Lower lobe of right lung (tissue), 2 donors: Measurements from ENCODE around the gene RBM4B. TPM values are rescaled to one million over a fixed set of nuclear protein-coding genes. Genes with fewer than 3 reads are reported as not detected.
A peak's percentile ranks its signal among the peaks of the same experiment; 100 is the strongest.

Experiments used
- ATAC-seq, 2 donors: fragments of 200-7000 bp; cut with Tn5 transposase; one replicate each; pipeline ENCODE4 v1.9.1; 2020 to 2022; ENCODE audit warnings: mild to moderate bottlenecking in 2 of 2, moderate library complexity in 2 of 2
- DNase-seq: peaks from one replicate; pipeline ENCODE4 v3.0.0-alpha.2; 2020
- H3K27ac ChIP-seq: fragments of 200-600 bp; one replicate; pipeline ENCODE4 v1.8.0; 2022
- H3K27me3 ChIP-seq: fragments of 200-600 bp; one replicate; pipeline ENCODE4 v1.8.0; 2022; ENCODE audit warnings: low read depth
- H3K36me3 ChIP-seq: fragments of 200-600 bp; one replicate; pipeline ENCODE4 v1.8.0; 2022; ENCODE audit warnings: mild to moderate bottlenecking
- H3K4me1 ChIP-seq: fragments of 200-600 bp; one replicate; pipeline ENCODE4 v1.8.0; 2022
- H3K4me3 ChIP-seq: fragments of 200-600 bp; one replicate; pipeline ENCODE4 v1.8.0; 2022; ENCODE audit warnings: mild to moderate bottlenecking
- H3K9me3 ChIP-seq: fragments of 200-600 bp; one replicate; pipeline ENCODE4 v1.8.0; 2022
- intact Hi-C: fragments of 100-400 bp; cut with DNase I; formaldehyde crosslinking; loops from one replicate; pipeline ENCODE4 v1.11.0; 2022
- total RNA-seq: library from RNA; stranded (reverse); fragmentation: NEBNext Ultra II Directional; extraction: Animal tissue kit (Norgen Biotek cat#: 25700); gene quantifications from one replicate; pipeline ENCODE4 v1.2.1, GENCODE V29; 2021
- TF ChIP-seq, protein P1 (sequence below): fragments of 200-600 bp; IDR thresholded peaks from one replicate; pipeline ENCODE4 v1.8.0; 2022; ENCODE audit warnings: antibody characterized with exemption, mild to moderate bottlenecking
- donor health status: DM: no; HTN: yes; CAD: no; lungs with severe emphysema.

RBM4B gene
- total RNA-seq, 1 donor from 2014 or later, result 17.6 TPM

DNA sequence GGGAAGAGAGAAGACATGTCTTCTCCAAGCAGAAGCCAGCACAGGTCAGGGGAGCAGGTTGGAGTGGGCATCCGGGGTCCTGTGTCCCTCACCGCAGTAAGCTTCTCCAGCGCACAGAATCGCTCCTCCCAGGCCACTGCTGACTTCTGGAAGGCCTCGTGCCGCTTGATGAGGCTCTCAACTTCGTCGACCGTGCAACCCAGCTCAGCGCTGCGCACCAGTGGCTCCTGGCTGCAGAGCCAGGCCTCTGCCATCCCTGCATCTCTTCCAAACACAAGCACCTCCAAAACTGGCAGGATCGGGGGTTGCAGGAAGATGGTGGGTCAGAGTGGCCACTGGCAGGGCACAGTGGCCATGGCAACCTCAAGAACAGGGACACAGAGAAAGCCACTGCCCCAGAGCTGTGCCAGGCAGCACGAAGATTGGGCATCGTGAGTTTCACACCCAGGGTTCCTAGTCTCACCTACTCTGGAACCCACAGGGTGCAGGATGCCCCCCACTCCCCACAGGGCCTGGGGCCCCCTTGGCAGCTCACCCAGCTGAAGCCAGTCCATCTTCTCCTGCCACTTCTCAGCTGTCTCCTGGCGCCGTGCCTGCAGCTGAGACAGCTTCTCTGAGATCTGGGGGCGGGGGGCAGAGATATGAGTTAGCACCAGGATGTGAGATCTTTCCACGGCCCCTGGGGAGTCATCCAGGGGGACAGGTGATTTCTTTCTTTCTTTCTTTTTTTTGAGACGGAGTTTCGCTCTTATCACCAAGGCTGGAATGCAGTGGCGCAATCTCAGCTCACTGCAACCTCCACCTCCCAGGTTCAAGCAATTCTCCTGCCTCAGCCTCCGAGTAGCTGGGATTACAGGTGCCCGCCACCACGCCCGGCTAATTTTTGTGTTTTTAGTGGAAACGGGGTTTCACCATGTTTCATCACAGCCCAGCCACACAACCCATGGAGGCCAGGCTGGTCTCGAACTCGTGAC, 11.2 kb upstream of the RBM4B start:
- DNase-seq (no peak), ATAC-seq (no peak)
- no peak overlapping the region for H3K27ac ChIP-seq
- no peaks in the 10 kb centered on the region for H3K27me3 ChIP-seq
- TF ChIP-seq, protein P1, sequence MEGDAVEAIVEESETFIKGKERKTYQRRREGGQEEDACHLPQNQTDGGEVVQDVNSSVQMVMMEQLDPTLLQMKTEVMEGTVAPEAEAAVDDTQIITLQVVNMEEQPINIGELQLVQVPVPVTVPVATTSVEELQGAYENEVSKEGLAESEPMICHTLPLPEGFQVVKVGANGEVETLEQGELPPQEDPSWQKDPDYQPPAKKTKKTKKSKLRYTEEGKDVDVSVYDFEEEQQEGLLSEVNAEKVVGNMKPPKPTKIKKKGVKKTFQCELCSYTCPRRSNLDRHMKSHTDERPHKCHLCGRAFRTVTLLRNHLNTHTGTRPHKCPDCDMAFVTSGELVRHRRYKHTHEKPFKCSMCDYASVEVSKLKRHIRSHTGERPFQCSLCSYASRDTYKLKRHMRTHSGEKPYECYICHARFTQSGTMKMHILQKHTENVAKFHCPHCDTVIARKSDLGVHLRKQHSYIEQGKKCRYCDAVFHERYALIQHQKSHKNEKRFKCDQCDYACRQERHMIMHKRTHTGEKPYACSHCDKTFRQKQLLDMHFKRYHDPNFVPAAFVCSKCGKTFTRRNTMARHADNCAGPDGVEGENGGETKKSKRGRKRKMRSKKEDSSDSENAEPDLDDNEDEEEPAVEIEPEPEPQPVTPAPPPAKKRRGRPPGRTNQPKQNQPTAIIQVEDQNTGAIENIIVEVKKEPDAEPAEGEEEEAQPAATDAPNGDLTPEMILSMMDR, result no peak
- H3K4me1 ChIP-seq, result no peaks in the 10 kb centered on the region
- intact Hi-C loops, result no loop called here
- no peaks in the 10 kb centered on the region for H3K36me3 ChIP-seq
- no peaks in the 10 kb centered on the region for H3K9me3 ChIP-seq
- H3K4me3 ChIP-seq, result no peak overlapping the region

DNA sequence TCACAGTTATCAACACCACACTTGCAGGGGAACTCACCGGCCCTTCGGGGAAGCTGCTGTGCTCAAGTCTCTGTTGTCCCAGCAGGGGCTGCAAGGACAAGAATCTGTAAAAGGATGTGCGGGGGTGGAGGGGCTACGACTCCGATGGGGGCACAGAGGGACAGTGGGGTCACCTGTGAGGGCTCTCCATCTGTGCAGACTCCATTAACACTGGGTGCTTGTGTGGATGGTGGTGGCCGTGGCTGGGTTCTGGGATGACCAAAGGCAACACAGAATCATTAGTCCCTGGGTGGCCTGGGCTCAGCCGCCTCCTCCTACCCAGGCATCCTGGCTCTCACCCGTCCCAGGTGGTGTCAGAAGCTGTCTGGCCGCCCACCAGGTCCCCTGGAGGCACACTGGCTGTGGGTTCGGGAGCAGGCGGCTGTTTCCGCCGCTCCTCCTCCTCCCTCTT, 10.2 kb upstream of the RBM4B start:
- intact Hi-C loops, result no loop called here
- DNase-seq, result no peak
- Histone ChIP-seq H3K9me3 (no peaks in the 10 kb centered on the region), H3K4me3 (no peak overlapping the region), H3K36me3 (no peaks in the 10 kb centered on the region), H3K4me1 (no peaks in the 10 kb centered on the region), H3K27me3 (no peaks in the 10 kb centered on the region), H3K27ac (no peak overlapping the region)
- TF ChIP-seq, protein P1, result no peak
- no peak for ATAC-seq

DNA sequence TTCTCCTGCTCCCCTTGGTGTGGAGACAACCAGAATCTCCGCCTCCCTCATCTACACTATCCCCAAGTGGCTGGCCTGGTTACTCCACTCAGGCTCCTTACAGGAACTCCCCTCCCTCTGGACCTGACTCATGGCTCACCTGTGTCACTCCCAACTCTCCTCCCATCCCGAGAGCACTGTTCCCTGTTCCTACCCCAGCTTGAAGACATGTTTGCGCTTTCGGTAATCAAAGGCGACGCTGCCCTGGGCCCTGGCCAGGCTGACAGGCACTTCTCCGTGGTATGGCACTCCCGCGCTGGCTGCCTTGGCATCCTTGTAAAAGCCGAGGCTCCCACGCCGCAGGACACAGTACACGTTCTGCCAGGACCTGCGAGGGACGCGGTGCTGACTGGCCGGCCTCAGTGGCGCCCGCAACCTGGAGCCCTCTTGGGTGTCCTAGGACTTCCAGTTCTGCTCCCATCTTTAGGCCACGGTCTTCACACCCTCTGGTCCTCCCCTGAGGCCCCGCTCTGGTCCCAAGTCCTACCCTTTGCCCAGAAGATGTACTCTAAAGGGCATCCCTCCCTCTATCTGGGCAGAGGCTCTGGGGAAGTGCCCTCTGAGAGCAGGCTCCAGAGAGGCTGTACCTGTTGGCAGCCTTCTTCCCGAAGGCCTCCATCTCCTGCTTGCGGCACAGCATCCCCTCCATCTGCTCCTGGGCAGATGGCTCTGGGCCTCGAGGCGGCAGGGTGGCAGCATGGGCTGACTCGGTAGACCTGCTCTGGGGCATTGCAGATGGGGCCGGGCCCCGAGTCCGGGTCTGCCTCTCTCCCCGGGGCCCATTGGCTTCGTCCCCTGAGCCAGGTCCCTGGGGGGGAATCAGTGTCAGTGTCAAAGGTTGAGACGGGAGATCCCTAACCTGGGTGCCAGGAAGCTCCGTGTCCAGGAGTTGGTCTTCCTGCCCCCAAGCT, 9.4 kb upstream of the RBM4B start:
- intact Hi-C loops, result no loop called here

DNA sequence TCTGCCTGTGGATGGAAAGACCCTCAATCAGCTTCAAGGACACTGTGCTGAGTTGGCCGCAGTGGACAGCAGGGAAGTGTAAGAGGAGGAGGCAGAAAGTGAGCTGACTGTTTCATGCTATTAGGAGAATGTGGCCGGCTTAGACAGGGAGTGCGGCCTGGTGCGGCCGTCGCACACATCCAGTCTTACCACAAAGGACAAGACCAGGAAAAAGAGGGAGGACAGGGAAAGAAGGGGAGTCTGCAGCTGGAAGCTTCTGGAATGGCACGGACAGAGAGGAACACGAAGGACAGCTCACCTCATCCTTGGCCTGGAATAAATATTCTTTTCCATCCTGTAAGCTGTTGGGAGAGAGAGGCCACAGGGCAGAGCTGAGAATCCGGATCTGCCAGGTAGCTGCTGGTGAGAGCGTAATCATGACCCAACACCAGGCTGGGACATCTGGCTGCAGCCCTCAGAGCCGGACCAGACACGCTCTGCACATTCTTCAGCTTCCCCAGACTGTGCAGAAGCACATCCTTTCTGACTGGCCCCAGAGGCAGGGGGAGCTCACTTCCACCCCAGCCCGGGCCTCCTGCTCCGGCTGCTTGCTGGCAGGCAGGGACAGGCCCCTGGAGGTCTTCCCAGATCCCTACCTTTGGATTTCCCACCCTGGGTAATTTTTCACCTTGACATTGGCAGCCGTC, 8.6 kb upstream of the RBM4B start:
- no peaks in the 10 kb centered on the region for H3K9me3 ChIP-seq
- no peaks in the 10 kb centered on the region for H3K36me3 ChIP-seq
- H3K4me3 ChIP-seq, result no peak overlapping the region
- no peaks in the 10 kb centered on the region for H3K27me3 ChIP-seq
- DNase-seq (no peak), ATAC-seq (peak in 1 of 2 donors; percentile 7)
- intact Hi-C loops, result no loop called here
- no peaks in the 10 kb centered on the region for H3K4me1 ChIP-seq
- H3K27ac ChIP-seq, result no peak overlapping the region
- TF ChIP-seq, protein P1, result no peak

More for the DNA sequence above, 9.4 kb upstream of the RBM4B start:
- H3K4me3 ChIP-seq, result no peak overlapping the region
- TF ChIP-seq, protein P1, result no peak
- DNase-seq (no peak), ATAC-seq (no peak)
- no peaks in the 10 kb centered on the region for H3K9me3 ChIP-seq
- no peak overlapping the region for H3K27ac ChIP-seq
- H3K27me3 ChIP-seq, result no peaks in the 10 kb centered on the region
- no peaks in the 10 kb centered on the region for H3K36me3 ChIP-seq
- no peaks in the 10 kb centered on the region for H3K4me1 ChIP-seq
